Hematopoietic multipotent progenitor cell treated with erythropoietin and hydrocortisone succinate and interleukin-3 and kit ligand, for 17 days (in vitro differentiated cells): ENCODE measurements around the gene ADAMTS17.
"Not testable (repeated sequence)": the region's sequence is repeated elsewhere in the genome, so short reads cannot be mapped to it uniquely, and the experiment has no call there.

ENCODE experiments used
- DNase-seq: peaks from one replicate; pipeline ENCODE4 v3.0.0-alpha.2; 2015; ENCODE audit warnings: low spot score

Gene ADAMTS17

GRCh38 chr15:99955181-99955525, 386.6 kb downstream of the ADAMTS17 start:
- DNase-seq = no peak

GRCh38 chr15:99954361-99955180, 387.2 kb downstream of the ADAMTS17 start:
- no peak for DNase-seq

GRCh38 chr15:99953886-99954285, 387.9 kb downstream of the ADAMTS17 start:
- DNase-seq = no peak

- DNase-seq = no peak
These were observed 390.3 kb downstream of the ADAMTS17 start for GRCh38 chr15:99951511-99951910.

- DNase-seq = no peak
These were observed 397.6 kb downstream of the ADAMTS17 start for GRCh38 chr15:99944131-99944530.

- DNase-seq = no peak
These were observed 398.3 kb downstream of the ADAMTS17 start for GRCh38 chr15:99943466-99943865.

GRCh38 chr15:99932676-99933402, 408.9 kb downstream of the ADAMTS17 start:
- no peak for DNase-seq

GRCh38 chr15:99931703-99932603, 409.8 kb downstream of the ADAMTS17 start:
- no peak for DNase-seq

- DNase-seq = no peak
These were observed 411.1 kb downstream of the ADAMTS17 start for GRCh38 chr15:99930696-99931095.

GRCh38 chr15:99929266-99929665, 412.5 kb downstream of the ADAMTS17 start:
- DNase-seq = no peak

GRCh38 chr15:99928429-99928981, 413.3 kb downstream of the ADAMTS17 start:
- peak; percentile 76 for DNase-seq

- not testable (repeated sequence) for DNase-seq
These were observed 415.2 kb downstream of the ADAMTS17 start for GRCh38 chr15:99926532-99926931.

- DNase-seq = peak; percentile 49
These were observed 415.9 kb downstream of the ADAMTS17 start for GRCh38 chr15:99925661-99926461.

GRCh38 chr15:99923711-99924110, 418.1 kb downstream of the ADAMTS17 start:
- no peak for DNase-seq
